ENCODE results near the gene SESN1.
A peak's percentile ranks its signal among the peaks of the same experiment; 100 is the strongest.

Gene SESN1

DNA sequence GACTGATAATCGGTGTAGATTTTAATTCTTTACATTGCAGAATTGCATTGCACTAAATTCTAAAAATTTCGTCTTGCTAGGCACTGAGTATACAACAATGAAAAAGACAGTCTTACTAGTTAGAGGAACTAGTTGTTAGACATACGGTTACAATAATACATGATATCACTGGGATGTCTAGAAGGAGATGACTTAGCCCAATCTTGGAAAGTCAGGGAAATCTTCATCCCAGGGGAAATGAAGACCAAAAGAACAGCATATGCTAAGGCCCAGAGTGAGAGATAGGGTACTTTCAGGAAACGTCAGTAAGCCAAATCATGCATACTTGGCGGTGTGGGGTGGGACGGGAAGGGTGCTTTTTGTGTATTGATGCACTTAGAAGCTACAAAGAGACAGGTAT is 1.6 kb upstream of the SESN1 start:
- DNase-seq: no peak
- Histone ChIP-seq H4K20me1 (ENCODE audit: insufficient read depth, low read length) (no peaks in the 10 kb centered on the region), H3K9me3 (ENCODE audit: insufficient read depth, low read length, severe bottlenecking) (no peaks in the 10 kb centered on the region), H3K4me2 (ENCODE audit: insufficient read depth, low read length) (peak overlapping the region; percentile 82), H3K27ac (ENCODE audit: low read length) (peak overlapping the region; percentile 98), H2AFZ (ENCODE audit: low read depth, low read length) (peak overlapping the region; percentile 93), H3K4me1 (ENCODE audit: insufficient read depth, low read length) (peaks cover 43% of the 10 kb centered on the region), H3K36me3 (ENCODE audit: insufficient read depth, low read length) (peaks cover 9% of the 10 kb centered on the region; the same call in 1 of the 2 replicates), H3K4me3 (ENCODE audit: low read depth in 1 of 2, low read length in 2 of 2) (peak overlapping the region; percentile 51 to 71; a peak in 3 of 4 replicates), H3K27me3 (ENCODE audit: insufficient read depth, low read length, poor library complexity) (no peaks in the 10 kb centered on the region), H3K79me2 (ENCODE audit: insufficient read depth, low read length) (peaks cover 44% of the 10 kb centered on the region), H3K9ac (ENCODE audit: low read depth, low read length) (peak overlapping the region; percentile 75)
- TF ChIP-seq, protein P1, sequence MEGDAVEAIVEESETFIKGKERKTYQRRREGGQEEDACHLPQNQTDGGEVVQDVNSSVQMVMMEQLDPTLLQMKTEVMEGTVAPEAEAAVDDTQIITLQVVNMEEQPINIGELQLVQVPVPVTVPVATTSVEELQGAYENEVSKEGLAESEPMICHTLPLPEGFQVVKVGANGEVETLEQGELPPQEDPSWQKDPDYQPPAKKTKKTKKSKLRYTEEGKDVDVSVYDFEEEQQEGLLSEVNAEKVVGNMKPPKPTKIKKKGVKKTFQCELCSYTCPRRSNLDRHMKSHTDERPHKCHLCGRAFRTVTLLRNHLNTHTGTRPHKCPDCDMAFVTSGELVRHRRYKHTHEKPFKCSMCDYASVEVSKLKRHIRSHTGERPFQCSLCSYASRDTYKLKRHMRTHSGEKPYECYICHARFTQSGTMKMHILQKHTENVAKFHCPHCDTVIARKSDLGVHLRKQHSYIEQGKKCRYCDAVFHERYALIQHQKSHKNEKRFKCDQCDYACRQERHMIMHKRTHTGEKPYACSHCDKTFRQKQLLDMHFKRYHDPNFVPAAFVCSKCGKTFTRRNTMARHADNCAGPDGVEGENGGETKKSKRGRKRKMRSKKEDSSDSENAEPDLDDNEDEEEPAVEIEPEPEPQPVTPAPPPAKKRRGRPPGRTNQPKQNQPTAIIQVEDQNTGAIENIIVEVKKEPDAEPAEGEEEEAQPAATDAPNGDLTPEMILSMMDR (IDR thresholded peaks at IDR 0.05; ENCODE audit: borderline replicate concordance, extremely low read depth, low read length, poor library complexity, severe bottlenecking): no peak
- no peak for TF ChIP-seq EZH2 (IDR thresholded peaks at IDR 0.05; ENCODE audit: borderline replicate concordance, low read depth, low read length, severe bottlenecking)
- no peak for ATAC-seq (ENCODE audit: insufficient read depth, low read depth)

DNA sequence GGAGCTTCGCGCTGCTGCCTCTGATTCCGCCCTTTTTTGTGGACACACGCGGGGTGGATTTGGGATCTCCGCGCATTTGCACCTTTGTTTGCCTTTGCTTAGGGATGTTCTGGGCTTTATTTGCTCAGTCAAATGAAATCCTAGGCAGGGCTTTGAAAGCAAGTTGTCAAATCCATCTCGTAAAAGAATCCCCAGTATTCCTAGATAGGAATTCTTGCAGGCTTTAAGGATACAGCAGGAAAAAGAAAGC is 1.1 kb upstream of the SESN1 start:
- Histone ChIP-seq H3K27ac (ENCODE audit: low read length) (peak overlapping the region; percentile 98), H3K79me2 (ENCODE audit: insufficient read depth, low read length) (peaks cover 44% of the 10 kb centered on the region)

DNA sequence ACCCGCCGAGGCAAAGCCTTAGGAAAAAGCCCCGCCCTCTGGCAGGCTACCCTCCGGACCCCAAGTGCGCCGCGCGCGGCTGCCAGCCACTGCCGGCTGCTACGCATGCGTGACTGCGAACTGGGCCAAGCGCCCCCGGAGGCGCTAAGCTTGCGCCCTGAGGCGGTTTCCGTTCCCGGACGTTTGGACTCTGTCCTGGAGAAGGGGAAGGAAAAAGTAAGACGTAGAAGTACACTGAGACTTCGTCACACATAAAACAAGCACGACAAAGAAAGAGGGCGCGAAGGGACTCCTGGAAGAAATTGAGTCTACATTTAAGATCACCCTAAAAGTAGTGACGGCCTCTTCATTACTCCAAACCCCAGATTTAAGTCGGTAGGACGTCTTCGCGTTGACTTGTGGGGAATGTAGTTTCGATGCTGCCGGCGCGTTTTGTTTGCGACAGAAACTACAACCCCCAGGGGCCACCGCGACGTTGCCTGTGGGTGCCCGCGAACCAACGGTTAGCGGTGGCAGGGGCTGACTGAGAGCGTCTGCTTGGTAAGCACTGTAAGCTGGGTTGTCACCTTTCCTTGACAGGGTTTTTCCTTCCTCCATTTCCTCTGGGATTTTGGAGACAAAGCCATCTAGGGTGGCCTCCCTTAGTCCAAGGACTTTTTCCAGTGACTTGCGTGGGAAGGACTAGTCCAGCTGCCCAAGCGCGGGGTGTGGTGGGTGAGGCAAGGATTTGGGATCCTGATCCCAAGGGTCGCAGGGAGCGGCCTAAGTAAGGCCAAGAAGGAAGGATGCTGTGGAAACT is 589 bp upstream of the SESN1 start, which contains the start of gene CEP57L1:
Gene CEP57L1, plus strand, starts transcription at position 472 of the 799 bp plus-strand sequence. CDS start 49,715 bp downstream, outside the sequence.
- DNase-seq: peak; percentile 95
- H3K4me1 ChIP-seq (ENCODE audit: insufficient read depth, low read length): peaks cover 45% of the 10 kb centered on the region
- no peaks in the 10 kb centered on the region for H4K20me1 ChIP-seq (ENCODE audit: insufficient read depth, low read length)
- H3K4me3 ChIP-seq (ENCODE audit: low read depth in 1 of 2, low read length in 2 of 2): peak within 1 kb of the TSS; percentile 51 to 71
- peaks cover 44% of the 10 kb centered on the region for H3K79me2 ChIP-seq (ENCODE audit: insufficient read depth, low read length)
- peaks cover 6% of the 10 kb centered on the region; the same call in 1 of the 2 replicates for H3K36me3 ChIP-seq (ENCODE audit: insufficient read depth, low read length)
- peak within 1 kb of the TSS; percentile 93 for H2AFZ ChIP-seq (ENCODE audit: low read depth, low read length)
- peak within 1 kb of the TSS; percentile 75 for H3K9ac ChIP-seq (ENCODE audit: low read depth, low read length)
- TF ChIP-seq, protein P1 (IDR thresholded peaks at IDR 0.05; ENCODE audit: borderline replicate concordance, extremely low read depth, low read length, poor library complexity, severe bottlenecking): peak; percentile 45
- TF ChIP-seq EZH2 (IDR thresholded peaks at IDR 0.05; ENCODE audit: borderline replicate concordance, low read depth, low read length, severe bottlenecking): no peak
- H3K27ac ChIP-seq (ENCODE audit: low read length): peak within 1 kb of the TSS; percentile 98
- peak; percentile 67 for ATAC-seq (ENCODE audit: insufficient read depth, low read depth)
- H3K9me3 ChIP-seq (ENCODE audit: insufficient read depth, low read length, severe bottlenecking): no peaks in the 10 kb centered on the region
- no peaks in the 10 kb centered on the region for H3K27me3 ChIP-seq (ENCODE audit: insufficient read depth, low read length, poor library complexity)
- peak within 1 kb of the TSS; percentile 82 for H3K4me2 ChIP-seq (ENCODE audit: insufficient read depth, low read length)

More for the DNA sequence above, 1.1 kb upstream of the SESN1 start:
- Histone ChIP-seq H3K4me2 (ENCODE audit: insufficient read depth, low read length) (peak overlapping the region; percentile 82), H2AFZ (ENCODE audit: low read depth, low read length) (peak overlapping the region; percentile 93), H3K36me3 (ENCODE audit: insufficient read depth, low read length) (peaks cover 7% of the 10 kb centered on the region; the same call in 1 of the 2 replicates), H3K4me3 (ENCODE audit: low read depth in 1 of 2, low read length in 2 of 2) (peak overlapping the region; percentile 51 to 71), H4K20me1 (ENCODE audit: insufficient read depth, low read length) (no peaks in the 10 kb centered on the region), H3K9ac (ENCODE audit: low read depth, low read length) (peak overlapping the region; percentile 75), H3K4me1 (ENCODE audit: insufficient read depth, low read length) (peaks cover 45% of the 10 kb centered on the region), H3K27me3 (ENCODE audit: insufficient read depth, low read length, poor library complexity) (no peaks in the 10 kb centered on the region), H3K9me3 (ENCODE audit: insufficient read depth, low read length, severe bottlenecking) (no peaks in the 10 kb centered on the region)
- TF ChIP-seq EZH2 (IDR thresholded peaks at IDR 0.05; ENCODE audit: borderline replicate concordance, low read depth, low read length, severe bottlenecking): no peak
- TF ChIP-seq, protein P1 (IDR thresholded peaks at IDR 0.05; ENCODE audit: borderline replicate concordance, extremely low read depth, low read length, poor library complexity, severe bottlenecking): no peak
- ATAC-seq (ENCODE audit: insufficient read depth, low read depth) (no peak), DNase-seq (no peak)

All from DND-41 (cell line).